ENCODE data around the gene CCNY. TPM values are rescaled to one million over a fixed set of nuclear protein-coding genes. Genes with fewer than 3 reads are reported as not detected.

CCNY gene
- total and polyA plus RNA-seq, 2 of the 13 experiments (the other 11 are each of a cell fraction or from before 2014, with no cell fraction given): 48.2 to 54.7 TPM

- TF ChIP-seq RERE (CRISPR knock-in tag; IDR thresholded peaks at IDR 0.05; ENCODE audit: low read depth) (no peak), ZNF362 (CRISPR knock-in tag; IDR thresholded peaks at IDR 0.05; ENCODE audit: borderline replicate concordance) (no peak), ZFP36 (IDR thresholded peaks at IDR 0.05; ENCODE audit: borderline replicate concordance, low read depth, low read length, partially characterized antibody) (no peak), HNRNPH1 (optimal IDR thresholded peaks at IDR 0.05; ENCODE audit: low read depth, low read length) (no peak), TEAD2 (CRISPR knock-in tag; IDR thresholded peaks at IDR 0.05) (no peak), ZNF616 (CRISPR knock-in tag; IDR thresholded peaks at IDR 0.05; ENCODE audit: low read depth) (no peak), FOXO1 (CRISPR knock-in tag; IDR thresholded peaks at IDR 0.05) (peak; percentile 46; the same call in 1 of the 2 replicates), NFAT5 (CRISPR knock-in tag; IDR thresholded peaks at IDR 0.05) (no peak), GATAD1 (CRISPR knock-in tag; IDR thresholded peaks at IDR 0.05) (no peak), ZNF724P (CRISPR knock-in tag; IDR thresholded peaks at IDR 0.05; ENCODE audit: borderline replicate concordance) (no peak), ARHGAP35 (CRISPR knock-in tag; IDR thresholded peaks at IDR 0.05; ENCODE audit: borderline replicate concordance) (no peak), ZNF549 (CRISPR knock-in tag; IDR thresholded peaks at IDR 0.05) (no peak), MYPOP (CRISPR knock-in tag; IDR thresholded peaks at IDR 0.05) (no peak), ZNF547 (CRISPR knock-in tag; IDR thresholded peaks at IDR 0.05) (no peak), POGZ (CRISPR knock-in tag; IDR thresholded peaks at IDR 0.05) (0 out of 2 replicates have a peak, but pooled peaks have one; percentile 64)
Measured at GRCh38 chr10:35396560-35397434, 60.5 kb downstream of the CCNY start (continued).

Measured in HepG2 (cell line).